Measurements from ENCODE around the gene TPCN1.

The TPCN1 gene

DNA sequence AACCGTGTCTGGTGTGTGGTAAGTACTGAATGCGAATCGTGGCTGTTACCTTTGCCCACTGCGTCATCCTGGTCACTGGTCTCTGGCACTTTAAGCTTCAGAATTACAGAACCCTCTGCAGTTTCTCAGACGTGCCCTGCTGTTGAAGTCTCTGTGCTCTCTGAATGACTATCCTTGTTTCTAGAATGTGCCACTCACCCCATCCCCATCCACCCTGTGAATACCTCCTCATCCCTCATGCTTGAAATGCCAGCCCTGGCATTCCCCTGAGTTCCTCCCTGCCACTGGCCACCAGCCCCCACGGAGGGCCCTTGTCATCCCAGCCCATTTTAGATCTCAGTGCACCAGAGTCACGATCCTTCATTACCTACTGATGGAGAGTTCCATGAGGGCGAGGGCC is 21.3 kb downstream of the TPCN1 start:
- no peak for DNase-seq

DNA sequence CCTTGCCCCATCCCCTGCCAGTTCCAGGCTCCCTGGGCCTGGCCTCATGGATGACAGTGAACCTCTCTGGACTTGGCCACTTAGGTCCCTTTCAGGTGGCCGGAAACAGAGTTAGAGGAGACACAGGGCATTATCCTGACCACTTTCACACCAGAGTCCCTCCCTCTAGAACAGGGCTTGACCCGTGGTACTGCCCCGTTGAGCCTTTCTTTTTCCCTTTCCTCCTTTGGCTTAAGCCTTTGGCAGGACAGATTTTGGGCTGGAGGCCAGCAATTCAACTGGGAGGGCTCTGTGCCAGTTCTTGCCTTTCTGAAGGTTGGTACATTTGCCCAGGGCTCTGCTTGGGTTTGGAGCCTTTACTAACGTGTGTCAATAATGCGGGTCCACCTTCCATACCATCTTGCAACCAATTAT is 22.8 kb downstream of the TPCN1 start:
- no peak for DNase-seq

DNA sequence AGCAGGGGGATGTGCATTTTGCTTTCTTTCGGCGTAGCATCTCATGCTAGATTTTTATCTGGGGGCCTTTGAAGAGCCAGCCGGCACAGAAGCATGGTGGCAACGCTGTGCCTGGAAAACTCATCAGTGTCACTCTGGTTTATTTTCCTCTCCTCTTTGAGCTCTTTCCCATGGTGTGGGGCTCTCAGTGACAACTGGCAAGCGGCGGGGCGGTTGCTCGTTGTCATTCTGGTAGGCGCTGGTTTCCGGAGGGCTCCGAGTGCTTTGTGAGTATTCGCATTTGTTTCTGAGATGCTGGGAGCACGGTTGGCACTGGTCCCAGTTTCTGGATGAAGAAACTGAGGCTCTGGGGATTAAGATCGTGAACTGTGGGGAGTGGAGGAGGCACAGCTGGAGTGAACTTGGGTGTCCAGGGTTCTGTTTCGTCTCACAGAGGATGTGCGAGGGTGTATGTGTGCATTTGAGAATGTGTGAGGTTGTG is 23.3 kb downstream of the TPCN1 start:
- DNase-seq, result no peak

DNA sequence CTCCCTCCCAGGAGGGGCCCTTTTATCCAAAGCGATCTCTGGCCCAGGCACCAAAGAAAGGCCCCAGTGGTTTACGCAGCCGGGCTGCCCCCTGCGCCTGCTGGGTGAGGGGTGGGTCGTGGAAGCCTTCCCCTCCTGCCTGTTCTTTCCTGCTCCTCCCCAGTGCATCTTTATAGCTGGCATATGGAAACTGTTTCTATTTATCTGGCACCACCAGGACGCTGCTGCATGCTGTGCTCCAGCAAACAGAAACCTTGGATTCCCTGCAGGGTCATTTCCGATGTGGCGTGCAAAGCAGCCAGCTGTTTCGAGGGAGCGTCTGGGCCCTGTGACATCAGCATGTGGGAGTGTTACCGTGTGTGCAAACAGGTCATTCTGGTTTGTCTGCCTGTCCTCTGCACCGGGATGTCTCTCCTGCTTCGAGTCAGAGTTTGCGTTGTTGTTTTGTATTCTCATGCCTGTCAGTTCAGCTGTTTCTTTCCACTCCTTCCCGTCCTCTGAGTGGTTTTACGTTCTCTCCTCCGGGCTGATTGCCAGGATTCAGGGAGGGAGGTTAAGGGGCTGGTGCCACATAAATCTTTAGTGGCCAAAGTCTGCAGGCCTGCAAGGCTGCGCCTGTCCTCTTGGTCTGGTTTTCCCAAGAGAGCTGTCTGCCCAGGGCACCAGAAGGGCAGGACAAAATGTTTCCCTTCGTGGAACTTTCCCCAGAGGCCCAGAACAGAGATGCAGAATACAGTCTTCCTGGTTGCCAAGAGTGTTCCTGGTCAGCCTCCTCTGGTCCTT is 24.6 kb downstream of the TPCN1 start:
- DNase-seq, result no peak

DNA sequence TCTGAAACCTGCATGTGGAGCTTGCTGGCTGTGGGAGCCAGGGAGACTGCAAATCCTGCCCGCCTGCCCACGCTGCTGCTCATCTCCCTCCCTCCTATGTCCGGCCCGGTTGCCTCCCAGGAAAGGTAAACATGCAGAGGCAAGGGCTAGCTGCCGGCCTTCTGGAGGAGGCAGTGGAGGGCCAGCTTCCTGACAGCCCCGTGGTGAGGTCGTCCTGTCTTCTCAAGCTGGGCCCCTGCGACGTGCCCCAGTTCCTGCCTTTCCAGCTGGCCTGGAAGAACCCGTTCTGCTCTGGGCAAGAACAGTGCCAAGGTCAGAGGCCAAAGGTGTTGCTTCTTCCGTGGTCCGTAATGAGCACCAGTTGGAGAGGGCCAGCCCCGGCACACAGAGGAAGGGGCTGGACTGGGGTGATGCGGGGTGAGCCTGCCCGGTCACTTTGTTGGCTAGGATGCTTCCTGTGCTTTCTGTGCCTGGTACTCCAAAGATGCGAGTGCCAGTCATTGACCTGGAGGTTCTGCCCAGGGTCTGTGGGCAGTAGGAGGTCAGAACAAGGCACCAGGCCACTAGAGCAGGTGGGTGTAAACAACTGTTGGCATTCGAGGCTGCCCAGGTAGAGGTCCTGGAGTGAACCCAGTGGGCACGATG is 25.3 kb downstream of the TPCN1 start:
- DNase-seq, result no peak

DNA sequence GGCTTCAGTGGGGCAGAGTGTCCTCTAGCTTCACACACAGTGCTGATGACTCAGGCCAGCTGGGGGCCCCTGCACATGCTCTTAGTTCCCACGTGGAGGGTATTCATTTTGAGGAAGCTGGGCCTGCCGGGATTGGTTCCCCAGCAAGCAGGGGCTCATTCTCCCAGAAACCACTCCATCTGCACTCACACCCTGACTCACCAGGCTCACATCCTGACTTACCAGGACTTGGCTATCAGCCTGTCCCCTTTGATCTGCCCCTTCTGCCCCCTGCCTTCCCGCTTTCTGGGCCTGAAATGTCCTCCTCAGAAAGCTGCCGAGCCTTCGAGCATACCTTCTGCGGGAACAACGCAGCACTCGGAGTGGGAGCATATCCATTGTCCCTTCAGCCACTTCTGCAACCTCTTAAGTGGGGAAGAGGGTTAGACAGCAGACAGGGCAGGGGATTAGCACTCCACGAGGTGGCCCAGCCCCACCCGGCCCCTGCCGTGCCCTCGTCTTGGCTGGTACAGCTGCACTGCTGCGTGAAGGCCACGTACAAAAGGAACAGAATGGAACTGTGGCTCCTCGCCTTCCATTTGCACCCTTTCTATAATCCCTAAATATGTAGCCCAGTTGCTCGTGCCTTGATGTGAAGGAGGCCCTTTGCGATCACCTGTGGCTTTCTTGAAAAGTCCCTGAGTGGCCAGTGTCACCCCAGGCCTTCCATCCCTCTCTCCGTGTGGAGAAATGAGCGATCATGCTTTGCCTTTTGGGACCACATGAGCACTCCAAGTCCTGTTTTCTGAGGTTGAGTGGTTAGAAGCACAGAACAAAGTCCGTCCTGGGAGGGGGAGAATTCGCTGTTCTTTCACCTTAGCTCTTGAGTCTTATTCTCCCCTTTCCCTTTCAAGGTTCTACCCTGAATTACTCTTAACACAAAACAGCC is 26.1 kb downstream of the TPCN1 start:
- DNase-seq, result no peak

DNA sequence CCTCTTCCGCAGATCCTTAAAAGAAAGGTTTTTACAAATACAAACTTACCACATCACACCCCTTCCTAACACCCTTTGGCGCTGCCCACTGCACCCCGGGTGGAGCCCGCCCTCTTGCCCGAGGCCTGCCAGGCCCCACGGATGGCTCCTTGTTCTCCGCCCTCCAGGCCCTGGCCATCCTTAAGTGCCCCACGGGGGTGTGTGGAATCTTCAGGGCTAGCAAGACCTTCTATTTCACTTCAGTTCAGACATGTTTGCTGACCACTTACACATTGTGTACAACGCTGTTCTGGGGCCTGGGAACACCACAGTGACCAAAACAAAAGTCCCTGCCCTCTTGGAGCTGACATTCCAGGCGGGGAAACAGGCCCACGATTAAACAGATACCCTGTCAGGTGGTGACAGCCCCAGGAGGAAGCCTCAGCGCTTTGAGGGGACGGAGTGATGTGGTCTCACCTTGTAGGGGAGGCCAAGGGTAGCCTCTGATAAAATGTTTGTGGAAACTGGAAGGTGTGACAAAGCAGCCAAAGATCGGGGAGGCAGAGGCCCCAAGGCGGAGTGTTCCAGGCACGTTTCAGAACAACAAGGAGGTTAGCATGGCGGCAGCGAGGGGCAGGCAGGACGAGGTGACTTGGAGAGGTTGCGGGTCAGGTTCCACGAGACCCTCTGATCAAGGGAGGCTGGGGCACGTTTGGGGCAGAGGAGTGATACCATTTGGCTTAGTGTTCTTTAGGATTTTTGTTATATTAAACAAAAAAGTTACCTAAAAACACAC is 27.0 kb downstream of the TPCN1 start:
- no peak for DNase-seq

DNA sequence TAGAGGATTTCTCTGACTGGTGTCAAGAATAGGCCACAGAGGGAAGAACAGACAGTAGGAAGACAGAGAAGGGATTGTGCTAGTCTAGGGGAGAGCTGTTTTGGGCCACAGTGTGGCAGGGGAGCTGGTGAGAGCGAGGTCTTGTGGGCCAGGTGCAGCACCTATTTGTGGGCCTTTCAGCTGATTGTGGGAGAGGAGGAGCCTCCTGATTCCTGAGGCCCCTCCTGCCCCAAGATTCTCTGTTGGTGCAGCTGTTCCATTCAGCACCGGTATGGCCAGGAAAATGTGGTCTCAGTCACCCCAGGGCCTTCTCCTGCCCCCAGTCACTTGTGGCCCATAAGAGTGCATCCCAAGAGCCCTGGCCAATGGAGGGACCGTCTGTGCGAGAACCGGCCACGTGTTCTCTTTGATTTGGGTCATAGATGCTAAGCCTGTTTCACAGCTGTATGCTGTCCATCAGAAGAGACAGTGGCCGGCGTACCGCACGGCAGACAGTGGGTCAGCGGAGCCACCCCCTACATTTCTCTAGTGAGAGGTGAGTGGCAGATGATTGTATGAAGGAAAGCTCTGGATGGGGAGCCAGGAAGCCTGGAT is 27.7 kb downstream of the TPCN1 start:
- DNase-seq, result no peak

DNA sequence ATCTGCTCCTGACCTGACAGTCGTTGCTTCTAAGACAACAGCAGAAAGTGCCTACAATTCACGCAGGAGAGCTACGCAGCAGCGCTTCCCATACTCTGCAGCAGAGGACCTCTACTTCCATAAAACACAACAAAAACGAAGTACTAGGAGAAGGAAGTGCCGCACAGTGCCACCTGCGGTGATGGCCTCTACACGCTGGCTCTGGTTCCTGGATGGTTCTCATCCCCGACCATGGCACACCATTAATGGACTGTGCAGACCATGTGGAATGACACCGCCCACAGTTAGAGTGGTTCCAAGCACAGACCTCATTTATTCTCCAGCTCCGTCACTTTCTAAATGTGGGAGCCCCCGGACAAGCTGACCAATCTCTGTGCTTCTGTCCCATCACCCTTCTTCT is 28.3 kb downstream of the TPCN1 start:
- DNase-seq, result no peak

DNA sequence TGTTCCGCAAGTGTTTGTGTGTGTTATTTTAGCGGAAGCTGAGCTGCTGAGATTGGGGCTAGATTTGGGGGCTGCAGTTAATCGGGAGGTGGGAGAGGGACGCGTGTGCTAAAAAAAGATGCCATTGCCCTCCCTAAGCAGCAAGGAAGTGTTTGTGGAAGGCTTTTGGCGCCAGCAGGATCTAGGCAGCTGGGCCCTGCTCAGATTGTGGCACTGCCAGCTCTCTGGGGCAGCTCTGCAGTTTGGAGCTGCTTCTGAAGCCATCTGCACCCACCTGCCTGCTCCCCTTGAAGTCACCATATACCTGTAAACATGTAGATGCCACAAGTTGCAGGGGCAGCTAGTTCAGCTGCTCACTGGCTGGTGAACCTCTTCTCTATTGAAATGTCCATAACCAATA is 28.8 kb downstream of the TPCN1 start:
- DNase-seq, result no peak

DNA sequence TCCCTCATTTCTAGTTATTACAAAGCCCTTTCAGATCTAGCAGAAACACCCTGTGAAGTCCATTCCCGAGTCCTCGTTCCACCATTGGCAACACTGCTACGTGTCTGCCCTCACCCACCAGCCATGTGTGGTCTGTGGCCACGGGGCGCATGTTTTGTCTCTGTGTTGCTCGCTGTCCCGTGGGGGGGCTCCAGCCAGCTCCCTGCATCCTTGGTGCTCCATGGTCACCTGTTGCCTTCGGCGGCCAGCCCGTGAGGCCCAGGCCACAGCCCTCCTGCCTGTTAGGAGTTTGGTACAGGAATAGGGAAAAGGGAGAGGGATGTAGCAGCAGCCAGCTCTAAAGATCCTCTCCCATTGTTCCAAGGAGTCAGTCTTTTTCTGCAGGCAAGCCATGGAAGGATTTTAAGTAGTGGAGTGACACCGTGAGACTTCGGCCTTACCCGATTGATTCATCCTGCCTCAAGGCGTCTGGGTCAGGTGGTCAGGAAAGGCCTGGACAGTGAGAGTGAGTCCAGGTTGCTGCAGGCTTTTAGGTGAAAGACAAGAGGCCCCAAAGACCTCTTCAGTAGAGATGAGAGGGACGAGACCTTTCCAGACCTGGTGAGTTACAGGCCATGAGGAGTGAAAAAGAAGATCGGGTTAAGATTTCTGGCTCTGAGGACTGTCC is 30.3 kb downstream of the TPCN1 start:
- DNase-seq, result no peak

DNA sequence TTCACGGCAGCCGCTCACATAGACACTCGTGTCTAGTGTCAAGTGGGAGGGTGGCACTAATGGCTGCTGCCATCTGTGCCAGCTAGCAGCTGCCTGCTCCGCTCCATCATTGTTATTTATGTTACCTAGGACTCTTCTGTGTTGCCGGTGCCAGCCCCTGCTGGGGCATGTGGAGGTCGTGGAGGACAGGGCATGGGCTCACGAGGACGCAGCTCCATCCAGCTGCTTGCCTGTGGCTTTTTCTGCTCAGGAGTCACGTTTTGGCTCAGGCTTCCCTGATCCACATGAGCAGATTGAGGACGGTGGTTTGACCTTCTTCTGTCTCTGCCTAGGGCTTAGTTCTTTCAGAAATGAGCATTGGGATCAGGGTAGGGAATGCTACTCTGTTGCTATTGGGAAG is 31.2 kb downstream of the TPCN1 start:
- no peak for DNase-seq

DNA sequence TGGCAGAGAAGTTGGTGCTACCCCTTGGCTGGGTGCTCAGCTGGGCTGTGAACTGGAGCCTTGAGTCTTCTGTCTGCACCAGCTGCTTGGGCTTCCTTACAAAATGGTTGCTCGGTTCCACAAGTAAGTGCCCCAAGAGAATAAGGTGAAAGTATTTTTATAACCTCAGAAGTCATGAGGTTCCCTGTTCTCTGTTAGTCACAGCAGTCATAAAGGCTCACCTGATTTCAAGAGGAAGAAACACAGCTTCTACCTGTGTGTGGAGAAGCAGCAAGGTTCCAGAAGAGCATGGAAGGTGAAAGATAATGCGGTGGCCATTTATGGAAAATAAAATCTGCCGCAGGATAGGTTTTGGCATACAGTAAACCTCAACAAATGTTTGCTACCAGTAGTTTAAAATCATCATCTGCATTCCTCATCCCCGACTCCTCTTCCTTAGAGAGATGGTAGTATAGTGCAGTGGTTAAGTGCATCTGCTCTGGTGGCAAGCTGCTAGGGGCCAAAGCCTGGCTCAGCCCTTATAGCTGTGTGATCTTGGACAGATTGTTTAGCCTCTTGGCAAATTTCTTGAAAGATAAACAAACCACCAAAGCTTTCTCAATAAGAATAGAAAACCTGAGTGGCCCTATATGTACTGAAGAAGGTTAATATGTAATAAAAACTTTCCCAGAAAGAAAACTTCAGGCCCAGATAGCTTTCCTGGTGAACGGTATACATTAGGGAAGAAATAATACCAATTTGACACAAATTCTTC is 32.4 kb downstream of the TPCN1 start:
- no peak for DNase-seq

DNA sequence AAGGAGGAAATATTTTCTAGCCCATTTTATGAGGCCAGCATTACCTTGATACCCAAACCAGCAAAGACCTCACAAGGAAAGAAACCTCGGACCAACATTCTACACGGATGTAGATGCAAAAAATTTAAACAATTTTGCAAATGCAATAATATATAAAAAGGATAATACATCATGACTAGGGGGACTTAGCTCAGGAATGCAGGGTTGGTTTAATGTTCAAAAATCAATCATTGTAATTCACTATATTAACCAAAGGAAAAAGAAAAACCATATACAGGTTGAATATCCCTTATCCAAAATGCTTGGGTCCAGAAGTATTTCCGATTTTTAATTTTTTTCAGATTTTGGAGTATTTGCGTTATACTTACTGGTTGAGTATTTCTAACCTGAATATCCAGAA is 33.0 kb downstream of the TPCN1 start:
- no peak for DNase-seq

DNA sequence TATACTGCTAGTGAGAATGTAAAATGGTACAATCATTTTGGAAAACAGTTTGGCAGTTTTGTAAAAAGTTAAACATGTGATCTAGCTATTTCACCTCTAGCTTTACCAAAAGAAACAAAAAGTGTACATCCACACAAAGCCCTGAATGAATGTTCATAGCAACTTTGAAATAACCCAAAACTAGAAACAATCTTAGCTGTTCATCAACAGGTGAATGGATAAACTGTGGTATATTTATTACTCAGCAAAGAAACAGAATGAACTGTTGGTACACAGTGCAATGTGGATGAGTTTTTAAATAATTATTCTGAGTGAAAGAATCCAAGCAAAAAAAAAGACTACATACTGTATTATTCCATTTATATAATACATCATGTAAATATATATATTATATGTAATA is 36.3 kb downstream of the TPCN1 start:
- no peak for DNase-seq

DNA sequence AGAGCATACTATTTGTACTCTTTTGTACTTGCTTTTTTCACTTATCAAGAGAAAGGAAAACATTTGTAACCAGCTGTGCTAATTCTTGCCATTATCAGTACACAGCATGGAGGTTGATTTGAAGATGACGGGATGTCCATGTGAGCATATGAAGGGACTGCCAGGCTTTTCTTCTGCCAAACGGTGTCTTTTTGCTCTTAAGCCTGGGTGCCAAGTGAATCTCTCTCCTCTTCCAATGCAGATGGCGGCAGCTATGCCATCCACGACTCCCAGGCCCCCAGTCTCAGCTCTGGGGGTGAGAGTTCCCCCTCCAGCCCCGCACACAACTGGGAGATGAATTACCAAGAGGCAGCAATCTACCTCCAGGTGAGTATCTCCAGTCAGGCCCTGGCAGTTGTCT is 38.9 kb downstream of the TPCN1 start:
- no peak for DNase-seq

DNA sequence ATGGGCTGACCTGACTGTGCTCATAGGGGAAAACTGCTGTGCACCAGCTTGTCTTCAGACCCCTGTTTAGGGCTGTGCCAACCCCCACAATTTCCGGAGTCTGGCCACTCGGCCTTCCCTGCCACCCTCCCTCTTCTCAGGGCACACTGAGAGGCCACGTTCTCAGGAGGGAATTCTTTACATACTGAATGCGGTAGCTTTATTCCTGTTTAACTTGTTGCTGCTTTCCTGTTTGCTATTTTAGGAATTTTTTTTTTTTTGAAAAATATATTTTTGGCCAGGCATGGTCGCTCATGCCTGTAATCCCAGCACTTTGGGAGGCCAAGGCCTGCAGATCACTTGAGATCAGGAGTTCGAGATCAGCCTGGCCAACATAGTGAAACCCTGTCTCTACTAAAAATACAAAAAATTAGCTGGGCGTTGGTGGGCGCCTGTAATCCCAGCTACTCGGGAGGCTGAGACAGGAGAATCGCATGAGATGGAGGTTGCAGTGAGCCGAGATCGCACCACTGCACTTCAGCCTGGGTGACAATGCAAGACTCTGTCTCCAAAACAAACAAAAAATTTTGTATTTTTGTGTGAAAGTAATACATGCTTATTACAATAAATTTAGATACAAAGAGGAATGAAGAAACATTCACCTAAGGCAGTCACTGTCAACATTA is 39.5 kb downstream of the TPCN1 start:
- DNase-seq, result no peak

DNA sequence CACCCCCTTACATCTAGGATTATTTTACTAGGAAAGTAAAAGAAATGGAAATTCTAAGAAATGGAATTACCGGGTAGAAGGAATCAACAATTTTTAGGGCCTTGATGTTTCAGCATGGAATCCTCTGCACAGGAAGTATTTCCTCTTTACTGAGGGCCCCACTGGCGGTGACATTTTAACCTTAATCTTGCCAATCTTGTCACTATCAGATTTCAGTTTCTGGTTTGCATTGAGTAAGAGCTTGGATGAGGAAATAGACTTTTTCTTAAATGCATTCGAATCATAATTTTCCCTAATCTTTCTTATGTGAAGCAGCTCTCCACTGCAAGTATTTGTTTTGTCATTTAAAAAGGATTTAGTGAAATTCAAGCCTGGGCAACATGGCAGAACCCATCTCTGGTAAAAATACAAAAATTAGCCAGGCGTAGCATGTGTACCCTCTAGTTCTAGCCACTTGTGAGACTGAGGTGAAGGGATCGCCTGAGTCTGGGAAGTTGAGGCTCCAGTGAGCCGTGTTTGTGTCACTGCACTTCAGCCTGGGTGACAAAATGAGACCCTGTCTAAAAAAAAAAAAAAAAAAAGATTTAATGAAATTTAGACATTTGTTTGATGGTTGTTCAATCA is 40.7 kb downstream of the TPCN1 start:
- DNase-seq, result peak; percentile 28

DNA sequence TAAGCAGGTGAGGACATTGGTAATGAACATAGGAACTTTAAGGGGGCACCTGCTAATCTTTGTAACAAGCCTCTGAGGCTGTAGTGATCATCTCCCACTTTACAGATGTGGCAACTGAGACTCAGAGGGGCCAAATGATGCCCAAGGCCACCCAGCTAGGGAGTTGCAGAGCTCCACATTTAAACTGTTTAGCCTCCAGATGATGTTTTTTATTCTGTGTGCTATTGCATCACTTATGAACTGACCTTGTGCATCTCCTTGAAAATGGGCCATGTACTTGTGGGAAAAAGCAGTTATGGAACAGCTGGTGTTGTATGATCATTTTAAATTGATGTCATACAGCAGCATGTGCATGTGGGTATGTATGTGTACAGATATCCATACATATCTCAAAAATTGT is 41.4 kb downstream of the TPCN1 start:
- DNase-seq, result no peak

DNA sequence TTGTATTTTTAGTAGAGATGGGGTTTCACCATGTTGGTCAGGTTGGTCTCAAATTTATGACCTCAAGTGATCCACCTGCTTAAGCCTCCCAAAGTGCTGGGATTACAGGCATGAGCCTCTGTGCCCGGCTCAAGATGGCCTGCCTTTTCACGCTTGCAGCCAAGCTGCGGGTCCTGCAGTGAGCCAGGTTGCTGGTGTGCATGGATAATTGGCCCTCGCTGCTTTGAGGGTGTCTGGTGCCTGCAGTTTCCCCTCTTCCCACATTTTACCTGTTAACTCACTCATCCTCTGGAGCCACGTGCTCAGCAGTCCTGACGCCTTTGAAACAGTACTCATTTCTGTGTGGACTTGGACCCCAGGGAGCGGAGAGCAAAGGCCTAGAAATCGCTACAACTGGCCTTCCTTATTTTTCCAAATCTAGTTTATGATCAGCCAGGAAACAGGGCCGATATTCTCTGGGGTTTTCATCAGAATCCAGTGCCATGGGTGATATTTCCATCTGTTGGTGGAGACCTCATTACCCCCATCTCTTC is 42.2 kb downstream of the TPCN1 start:
- DNase-seq, result no peak
